HG02763 (cell line): ENCODE data around the gene DIP2B.
"Not testable (repeated sequence)": the region's sequence is repeated elsewhere in the genome, so short reads cannot be mapped to it uniquely, and the experiment has no call there.

Source experiments
- ATAC-seq: cut with Tn5 transposase; IDR thresholded peaks from one replicate; pipeline ENCODE4 v1.9.1; 2021; ENCODE audit warnings: mild to moderate bottlenecking, moderate library complexity; ENCODE audit not compliant: unreplicated experiment

Gene DIP2B

DNA sequence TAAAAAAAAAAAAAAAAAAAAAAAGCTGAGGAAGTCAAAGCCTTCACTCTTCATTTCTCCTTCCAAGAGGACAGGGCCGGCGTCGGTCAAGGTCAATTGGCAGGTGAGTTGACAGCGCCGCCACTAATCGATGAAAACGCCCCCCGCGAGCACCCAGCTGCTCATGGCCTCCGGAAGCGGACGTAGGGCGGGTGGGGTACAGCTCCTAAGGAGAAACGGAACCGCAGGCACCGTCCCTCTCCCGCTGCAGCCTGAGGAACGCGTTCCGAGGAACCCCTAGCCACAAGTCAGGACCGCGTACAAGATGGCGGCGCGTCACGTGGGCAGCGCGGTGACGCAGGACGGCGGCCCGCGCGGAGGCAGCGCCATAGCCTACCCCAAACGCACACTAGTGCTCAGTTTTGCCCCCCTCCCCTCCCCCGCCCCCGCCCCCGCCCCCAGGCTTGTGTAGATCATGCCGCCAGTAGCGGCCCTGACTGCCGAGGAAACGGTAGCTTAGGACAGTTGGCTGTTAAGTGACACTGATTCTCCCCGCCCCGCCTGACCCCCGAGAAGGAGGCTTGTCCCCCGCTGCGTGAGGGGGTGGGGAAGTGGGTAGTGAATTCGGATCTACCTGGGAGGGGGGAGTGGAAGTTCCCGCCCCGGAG is 259.0 kb downstream of the DIP2B start, which contains the start of gene ATF1:
TSS of gene ATF1 (plus strand) at position 463 of the 647 bp plus-strand sequence. CDS start 16,045 bp downstream, outside the sequence.
- peak; percentile 76 for ATAC-seq

DNA sequence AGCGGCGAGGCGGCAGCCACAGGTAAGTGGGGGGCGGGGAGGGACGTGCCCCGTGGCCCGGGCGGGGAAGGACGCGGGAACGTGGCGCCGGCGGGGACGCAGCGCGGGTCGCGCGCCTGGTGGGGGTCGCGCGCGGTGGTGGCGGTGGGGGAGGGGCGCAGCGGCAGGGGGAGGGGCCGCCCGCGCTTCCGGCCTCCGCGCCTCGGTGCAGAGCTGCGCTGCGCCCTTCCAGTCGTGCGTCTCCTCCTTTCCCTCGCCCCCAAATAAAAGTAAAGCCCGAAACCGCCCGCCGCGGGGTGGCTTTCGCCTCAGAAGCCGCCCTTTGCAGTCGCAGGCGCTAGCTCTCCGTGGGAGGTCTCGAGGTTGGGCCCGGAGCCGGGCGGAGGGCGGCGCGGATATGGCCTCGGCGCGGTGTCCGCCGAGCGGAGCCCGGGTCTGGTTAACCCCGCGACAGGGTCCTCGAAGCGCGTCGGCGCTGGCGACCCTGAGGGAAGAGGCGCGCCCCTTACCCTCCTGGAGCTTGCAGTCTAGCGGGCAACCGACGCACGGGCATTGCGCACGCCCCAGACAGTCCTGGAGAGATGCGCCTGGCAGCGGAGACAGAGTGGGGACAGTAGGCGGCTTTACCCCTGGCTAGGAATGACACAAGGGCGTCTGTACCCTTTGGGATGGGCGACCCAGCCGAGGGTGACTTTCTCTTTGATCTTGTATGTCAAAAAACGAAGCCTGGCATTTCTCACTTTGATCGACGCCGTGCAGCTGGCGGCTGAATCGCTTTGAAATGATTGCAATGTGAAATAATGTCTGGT is 259.7 kb downstream of the DIP2B start:
- ATAC-seq = peak; percentile 43

DNA sequence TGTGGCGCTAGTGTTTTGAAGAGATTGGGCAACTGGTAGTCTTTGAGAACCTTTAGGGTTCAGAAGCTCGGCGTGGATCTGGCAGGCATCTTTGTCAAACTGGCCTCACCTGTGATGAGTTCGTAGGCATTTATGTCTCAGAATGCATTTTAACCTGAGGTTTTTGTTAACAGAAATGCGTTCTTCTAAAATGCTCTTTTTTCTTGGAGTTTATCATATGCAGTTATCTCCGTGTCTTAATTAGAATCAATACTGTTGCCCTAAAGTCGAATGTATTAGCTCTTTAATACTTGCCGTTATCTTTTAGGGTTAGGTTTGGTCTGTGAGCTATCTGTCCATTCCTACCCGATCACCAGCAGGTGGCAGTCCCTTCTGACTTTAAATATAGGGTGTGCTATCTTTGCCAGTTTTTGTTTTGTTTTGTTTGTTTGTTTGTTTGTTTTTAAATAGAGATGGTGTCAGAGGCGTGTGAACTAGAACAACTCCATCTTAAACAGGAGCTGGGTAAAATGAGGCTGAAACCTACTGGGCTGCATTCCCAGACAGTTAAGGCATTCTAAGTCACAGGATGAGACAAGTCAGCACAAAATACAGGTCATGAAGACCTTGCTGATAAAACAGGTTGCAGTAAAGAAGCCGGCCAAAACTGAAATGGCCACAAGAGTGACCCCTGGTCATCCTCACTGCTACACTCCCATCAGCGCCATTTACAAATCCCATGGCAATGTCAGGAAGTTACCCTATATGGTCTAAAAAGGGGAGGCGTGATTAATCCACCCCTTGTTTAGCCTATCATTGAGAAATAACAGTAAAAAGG is 260.5 kb downstream of the DIP2B start:
- no peak for ATAC-seq

DNA sequence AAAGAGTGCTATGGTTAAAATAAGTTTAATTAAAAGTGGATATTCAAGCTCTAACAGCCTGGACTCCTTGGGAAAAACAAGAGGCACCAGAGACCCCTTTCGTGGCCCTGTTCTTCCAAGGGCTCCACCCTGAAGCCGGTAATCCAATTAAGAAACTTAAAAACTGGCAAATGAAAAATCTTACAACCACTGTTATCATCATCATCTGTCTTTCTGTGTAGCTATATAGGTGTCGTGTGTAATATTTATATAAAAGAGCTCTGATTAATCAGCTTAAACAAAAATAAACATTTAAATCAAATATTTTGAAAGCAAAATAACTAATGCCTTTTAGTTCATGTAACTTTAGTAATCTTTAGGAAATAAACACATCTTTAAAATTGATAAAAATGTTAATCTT is 263.6 kb downstream of the DIP2B start:
- ATAC-seq = no peak

DNA sequence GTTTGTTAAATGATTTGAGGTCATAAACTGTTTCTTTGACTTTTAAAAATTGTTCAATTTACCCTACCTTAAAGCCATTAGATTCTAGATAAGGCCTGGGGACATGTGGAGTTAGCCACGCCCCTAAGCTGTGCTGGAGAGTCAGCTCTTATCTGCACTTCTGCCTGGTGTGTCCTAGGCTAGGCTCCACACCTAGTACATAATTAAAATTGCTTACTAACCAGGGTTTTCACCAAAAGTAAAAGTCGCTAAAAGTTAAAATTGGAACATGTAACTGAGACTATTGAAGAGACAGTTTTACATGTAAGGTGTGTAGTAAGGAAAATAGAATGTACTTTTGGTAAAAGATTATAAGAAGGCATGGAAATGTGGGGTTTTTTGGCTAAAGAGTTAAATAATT is 264.0 kb downstream of the DIP2B start:
- not testable (repeated sequence) for ATAC-seq

DNA sequence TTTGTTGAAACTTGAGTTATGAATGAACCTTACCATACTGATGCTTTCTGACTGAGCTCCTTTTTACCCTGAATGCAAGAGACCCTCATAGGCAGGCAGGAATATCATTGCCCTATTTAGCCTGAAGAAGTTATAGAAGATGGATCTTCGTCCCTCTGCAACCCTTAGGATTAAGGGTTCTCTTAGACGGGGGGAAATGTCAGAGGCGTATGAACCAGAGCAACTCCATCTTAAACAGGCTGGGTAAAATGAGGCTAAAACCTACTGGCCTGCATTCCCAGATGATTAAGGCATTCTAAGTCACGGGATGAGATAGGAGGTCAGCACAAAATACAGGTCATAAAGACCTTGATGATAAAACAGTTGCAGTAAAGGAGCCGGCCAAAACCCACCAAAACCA is 266.6 kb downstream of the DIP2B start:
- ATAC-seq = no peak

DNA sequence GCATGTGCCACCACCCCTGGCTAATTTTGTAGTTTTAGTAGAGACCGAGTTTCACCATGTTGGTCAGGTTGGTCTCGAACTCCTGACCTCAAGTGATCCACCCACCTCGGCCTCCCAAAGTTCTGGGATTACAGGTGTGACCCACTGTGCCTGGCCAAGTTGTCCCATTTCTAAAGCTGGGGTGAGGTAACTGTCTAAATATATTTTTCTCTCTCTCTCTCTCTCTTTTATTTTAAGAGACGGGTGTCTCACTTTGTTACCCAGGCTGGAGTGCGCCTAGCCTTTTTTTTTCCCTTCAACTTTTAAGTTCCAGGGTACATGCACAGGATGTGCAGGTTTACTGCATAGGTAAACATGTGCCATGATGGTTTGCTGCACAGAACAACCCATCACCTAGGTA is 267.7 kb downstream of the DIP2B start:
- ATAC-seq = no peak

DNA sequence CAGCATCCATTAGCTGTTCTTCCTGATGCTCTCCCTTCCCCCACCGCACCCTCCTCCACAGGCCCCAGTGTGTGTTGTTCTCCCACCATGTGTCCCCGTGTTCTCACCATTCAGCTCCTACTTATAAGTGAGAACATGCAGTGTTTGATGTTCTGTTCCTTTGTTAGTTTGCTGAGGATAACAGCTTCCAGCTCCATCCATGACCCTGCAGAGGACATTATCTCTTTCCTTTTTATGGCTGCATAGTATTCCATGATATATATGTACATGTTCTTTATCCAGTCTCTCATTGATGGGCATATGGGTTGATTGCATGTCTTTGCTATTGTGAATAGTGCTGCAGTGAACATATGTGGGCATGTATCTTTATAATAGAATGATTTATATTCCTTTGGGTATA is 268.1 kb downstream of the DIP2B start:
- ATAC-seq = no peak

DNA sequence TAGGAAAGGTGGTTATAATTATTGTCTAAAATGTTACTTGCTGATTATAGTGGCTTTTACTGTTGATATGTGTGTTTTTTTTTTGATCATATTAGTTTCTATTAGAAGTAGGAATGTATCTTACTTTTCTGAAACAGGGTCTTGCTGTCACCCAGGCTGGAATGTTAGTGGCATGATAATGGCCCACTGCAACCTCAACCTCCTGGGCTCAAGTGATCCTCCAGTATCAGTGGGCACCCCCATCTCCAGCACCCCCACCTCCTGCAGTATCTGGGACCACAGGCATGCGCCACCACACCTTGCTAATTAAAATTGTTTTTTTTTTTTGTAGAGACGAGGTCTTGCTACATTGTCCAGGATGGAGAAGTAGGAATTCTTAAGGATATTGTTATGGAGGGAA is 270.5 kb downstream of the DIP2B start:
- no peak for ATAC-seq

DNA sequence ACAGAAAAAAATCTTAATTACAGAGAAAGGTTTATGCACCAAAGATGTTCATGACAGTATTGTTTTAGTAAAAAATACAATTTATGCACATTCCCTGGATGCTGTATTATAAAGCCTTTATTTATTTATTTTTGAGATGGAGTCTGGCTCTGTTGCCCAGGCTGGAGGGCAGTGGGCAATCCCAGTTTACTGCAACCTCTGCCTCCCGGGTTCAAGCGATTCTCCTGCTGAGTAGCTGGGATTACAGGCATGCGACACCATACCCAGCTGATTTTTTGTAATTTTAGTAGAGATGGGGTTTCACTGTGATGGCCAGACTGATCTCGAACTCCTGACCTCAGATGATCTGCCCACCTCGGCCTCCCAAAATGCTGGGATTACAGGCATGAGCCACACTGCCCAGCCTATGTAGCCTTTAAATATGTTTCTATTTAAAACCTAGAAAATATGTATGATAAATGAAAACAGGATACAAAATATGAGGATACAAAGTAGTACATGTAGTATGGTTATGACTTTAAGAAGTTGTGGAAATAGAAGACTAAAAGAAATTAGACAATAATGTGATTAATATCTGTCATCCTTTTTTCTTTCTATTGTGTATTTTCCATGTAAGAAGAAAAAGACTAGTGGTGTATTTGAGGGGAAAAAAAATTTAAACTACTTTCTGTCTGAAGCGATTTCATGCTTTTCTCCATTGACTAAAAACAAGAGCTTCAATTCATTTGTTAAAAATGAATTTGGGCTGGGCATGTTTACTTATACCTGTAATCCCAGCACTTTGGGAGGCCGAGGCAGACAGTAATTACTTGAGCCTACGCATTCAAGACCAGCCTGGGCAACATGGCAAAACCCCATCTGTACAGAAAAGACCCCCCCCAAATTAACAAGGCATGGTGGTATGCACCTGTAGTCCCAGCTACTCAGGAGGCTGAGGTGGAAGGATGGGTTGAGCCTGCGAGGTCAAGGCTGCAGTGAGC is 272.3 kb downstream of the DIP2B start:
- ATAC-seq = no peak

DNA sequence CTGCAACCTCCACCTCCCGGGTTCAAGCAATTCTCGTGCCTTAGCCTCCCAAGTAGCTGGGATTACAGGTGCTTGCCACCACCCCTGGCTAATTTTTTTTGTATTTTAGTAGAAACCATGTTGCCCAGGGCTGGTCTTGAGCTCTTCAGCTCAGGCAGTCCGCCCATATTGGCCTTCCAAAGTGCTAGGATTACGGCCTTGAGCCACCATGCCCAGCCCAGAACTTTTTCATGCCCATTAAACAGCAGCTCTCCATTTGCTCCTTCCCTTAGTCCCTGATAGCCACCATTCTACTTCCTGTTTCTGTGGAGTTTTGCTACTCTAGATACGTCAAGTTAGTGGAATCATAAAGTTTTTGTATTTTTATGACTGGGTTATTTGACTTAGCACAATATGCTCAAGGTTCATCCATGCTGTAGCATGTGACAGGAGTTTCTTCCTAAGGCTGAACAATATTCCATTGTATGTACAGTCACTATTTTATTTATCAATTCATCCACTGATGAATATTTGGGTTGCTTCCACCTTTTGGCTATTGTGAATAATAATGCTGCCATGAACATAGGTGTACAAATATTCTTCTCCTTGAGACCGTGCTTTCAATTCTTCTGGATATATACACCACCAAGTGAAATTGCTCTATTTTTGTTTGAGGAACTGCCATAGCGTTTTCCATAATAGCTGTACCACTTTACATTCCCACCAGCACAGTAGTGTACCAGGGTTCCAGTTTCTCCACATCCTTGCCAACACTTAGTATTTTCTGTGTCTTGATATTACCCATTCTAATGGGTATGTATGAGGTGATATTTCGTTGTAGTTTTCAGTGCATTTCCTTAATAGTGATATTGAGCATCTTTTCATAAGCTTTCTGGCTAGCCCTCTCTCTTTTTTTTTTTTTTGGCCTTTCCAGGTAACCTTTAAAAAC is 274.1 kb downstream of the DIP2B start:
- no peak for ATAC-seq

DNA sequence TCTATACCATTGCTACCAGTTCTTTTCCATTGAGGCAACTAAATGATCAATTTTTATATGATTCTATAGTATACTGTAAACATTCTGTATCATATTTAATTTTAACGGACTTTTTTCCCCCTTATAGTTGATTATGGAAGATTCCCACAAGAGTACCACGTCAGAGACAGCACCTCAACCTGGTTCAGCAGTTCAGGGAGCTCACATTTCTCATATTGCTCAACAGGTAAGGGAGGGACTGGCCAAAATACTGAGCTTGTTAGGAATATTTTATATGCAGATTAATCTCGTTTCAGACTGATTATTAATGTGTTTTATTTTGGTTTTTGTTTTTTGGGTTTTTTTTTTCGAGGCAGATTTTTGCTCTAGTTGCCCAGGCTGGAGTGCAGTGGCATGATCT is 275.2 kb downstream of the DIP2B start:
- no peak for ATAC-seq

DNA sequence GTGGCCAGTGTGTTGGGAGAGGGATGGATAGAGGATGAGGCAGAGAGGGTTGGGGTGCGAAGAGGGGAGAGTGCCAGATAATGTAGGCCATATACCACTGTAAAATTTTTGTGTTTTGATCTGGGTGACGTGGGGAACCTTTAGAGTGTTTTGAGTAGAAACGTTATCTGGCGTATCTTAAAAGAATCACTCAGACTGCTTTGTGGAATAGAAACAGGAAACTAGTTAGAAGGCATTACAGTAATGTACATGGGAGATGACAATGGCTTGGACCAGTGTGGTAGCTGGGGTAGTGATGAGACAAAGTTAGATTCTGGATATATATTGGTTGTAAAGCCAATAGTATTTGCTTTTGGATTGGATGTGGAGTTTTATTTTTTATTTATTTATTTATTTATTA is 279.7 kb downstream of the DIP2B start:
- ATAC-seq = no peak

DNA sequence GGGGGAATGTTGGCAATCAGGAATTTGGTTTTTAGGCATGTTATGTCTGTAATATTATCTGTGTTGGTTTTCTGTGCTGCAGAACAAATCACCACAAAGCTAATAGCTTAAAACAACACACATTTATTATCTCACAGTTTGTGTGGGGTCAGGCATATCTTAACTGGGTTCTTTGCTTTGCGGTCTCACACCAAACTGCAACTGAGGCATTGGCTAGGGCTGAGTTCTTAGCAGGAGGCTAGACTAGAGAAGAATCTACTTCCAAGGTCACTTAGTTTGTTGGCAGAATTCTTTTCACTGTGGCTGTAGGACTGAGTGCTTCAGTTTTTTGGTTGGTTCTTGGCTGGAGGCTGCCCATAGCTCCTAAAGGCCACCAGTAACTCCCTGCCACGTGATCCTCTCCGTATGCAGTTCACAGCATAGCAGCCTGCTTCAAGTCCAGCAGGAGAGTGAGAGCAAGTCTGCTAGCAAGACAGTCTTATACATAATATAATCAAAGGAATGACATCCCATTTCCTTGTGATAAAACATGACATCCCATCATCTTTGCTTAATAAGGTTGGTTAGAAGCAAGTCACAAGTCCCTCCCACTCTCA is 280.7 kb downstream of the DIP2B start:
- no peak for ATAC-seq

DNA sequence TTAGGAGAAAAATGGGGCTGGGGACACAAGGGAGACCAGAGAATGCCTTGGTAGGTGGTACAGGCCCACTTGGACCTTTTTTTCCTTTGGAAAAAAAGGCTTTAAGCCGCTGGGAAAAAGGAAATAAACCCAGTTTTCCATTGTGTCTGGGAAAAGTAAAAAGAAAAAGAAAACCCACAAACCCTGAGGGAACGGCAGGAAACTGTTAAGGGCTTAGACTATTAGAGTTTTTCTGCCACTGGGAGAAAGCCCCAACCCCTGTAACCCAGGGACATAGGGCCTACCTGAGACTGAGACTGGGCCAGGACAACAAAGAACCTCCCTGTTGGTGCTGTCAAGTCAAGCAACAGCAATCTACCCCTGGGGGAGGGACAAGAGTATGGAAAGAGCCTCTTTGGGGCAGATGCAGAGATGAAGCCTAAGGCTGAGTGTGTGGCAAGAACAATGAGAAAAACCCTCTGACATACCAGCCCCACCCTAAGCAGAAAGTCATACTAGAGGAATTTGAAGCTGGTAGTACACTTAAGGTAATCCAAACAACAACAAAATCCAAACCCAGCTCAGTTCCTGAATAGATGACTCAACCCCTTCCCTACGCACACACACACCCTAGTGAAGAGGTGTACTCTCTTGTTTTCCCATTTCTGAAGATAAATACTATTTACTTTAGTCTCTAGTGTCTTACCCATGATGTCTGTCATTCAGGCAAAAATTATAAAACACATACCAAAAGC is 281.9 kb downstream of the DIP2B start:
- no peak for ATAC-seq

DNA sequence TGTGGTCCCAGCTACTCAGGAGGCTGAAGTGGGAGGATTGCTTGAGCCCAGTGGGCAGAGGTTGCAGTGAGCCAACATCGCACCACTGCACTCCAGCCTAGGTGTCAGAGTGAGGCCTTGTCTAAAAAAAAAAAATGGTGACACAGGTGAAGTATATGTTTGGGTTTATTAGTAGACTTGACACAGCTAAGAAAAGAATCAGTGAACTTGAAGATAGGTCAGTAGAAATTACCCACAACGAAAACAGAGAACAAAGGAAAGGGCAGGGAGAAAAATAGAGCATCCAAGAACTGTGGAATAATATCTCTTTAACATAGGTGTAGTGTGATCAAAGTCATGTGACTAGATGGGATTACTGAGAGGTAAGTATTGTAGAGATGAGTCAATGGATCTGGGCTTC is 282.8 kb downstream of the DIP2B start:
- ATAC-seq = no peak

DNA sequence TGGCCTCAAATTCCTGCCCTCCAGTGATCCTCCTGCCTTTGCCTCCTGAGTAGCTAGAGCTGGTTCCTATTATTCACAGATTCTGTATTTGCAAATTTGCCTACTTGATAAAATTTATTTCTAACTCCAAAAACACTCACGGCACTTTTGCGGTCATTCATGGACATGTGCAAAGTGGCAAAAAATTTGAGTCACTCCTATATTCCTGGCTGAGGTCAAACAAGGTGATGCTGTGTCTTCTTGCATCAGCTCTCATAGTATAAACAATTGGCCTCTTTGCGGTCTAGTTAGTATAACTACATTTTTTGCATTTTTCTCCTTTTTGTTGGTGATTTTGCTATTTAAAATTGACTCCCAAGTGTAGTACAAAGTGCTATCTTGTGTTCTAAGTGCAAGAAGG is 283.8 kb downstream of the DIP2B start:
- ATAC-seq = no peak

DNA sequence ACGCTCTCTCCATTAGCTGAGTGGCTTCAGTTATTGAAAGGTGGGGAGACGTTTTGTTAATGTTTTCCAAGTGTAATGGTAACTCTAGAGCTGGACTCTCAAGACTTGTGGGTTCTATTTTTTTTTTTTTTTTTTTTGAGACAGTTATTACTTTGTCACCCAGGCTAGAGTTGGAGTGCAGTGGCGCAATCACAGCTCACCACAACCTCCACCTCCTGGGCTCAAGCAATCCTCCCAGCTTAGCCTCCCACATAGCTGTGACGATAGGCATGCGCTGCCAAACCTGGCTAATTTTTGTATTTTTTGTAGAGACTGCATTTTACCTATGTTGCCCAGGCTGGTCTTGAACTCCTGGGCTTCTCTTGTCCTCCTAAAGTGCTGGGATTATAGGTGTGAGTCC is 285.3 kb downstream of the DIP2B start:
- ATAC-seq = no peak
